ENCODE measurements around the gene VPS13D. TPM values are rescaled to one million over a fixed set of nuclear protein-coding genes. Genes with fewer than 3 reads are reported as not detected.

VPS13D gene
- total RNA-seq, 1 experiment from 2014 or later, result 20.2 TPM

GRCh38 chr1:12339396-12339795 lies 109.6 kb downstream of the VPS13D start:
- Histone ChIP-seq H3K18ac (ENCODE audit: insufficient read length, low read depth, low read length) (no peak overlapping the region), H3K9ac (ENCODE audit: extremely low read depth, insufficient read length, low read length) (no peak overlapping the region), H3K27ac (ENCODE audit: insufficient read length, low read depth, low read length) (no peak overlapping the region), H2BK5ac (ENCODE audit: insufficient read length, low read length) (no peak overlapping the region), H2BK20ac (ENCODE audit: low read depth, low read length, poor library complexity, severe bottlenecking) (no peak overlapping the region), H4K5ac (ENCODE audit: insufficient read length, low read depth, low read length) (no peak overlapping the region), H2AK5ac (ENCODE audit: insufficient read length, low read length) (no peak overlapping the region), H3K9me3 (ENCODE audit: control insufficient read depth, low read depth, low read length) (no peaks in the 10 kb centered on the region), H2BK15ac (ENCODE audit: low read depth, low read length) (no peak overlapping the region), H2BK12ac (ENCODE audit: insufficient read length, low read depth, low read length) (no peak overlapping the region), H4K8ac (replicated peaks; ENCODE audit: insufficient read length, low read depth, low read length) (no peak overlapping the region), H4K20me1 (ENCODE audit: control insufficient read depth, insufficient read depth, insufficient read length) (no peaks in the 10 kb centered on the region), H3K79me2 (ENCODE audit: insufficient read depth, low read length) (no peaks in the 10 kb centered on the region), H3T11ph (ENCODE audit: low read length) (no peak overlapping the region), H3K56ac (ENCODE audit: insufficient read length, low read depth, low read length) (no peak overlapping the region), H4K91ac (ENCODE audit: insufficient read length, low read depth, low read length) (no peak overlapping the region), H3K4ac (ENCODE audit: low read depth, low read length) (no peak overlapping the region), H3K27me3 (ENCODE audit: insufficient read depth, low read length) (no peaks in the 10 kb centered on the region), H2BK120ac (ENCODE audit: low read depth, low read length, poor library complexity, severe bottlenecking) (no peak overlapping the region), H3K23ac (ENCODE audit: insufficient read length, low read depth, low read length) (no peak overlapping the region), H3K4me2 (ENCODE audit: insufficient read depth, insufficient read length, low read length) (no peak overlapping the region), H2AFZ (ENCODE audit: low read length) (no peak overlapping the region), H3K23me2 (ENCODE audit: insufficient read length, low read depth, low read length, poor library complexity, severe bottlenecking) (no peaks in the 10 kb centered on the region), H3K4me1 (ENCODE audit: insufficient read depth, low read length) (peaks cover 3% of the 10 kb centered on the region; the same call in 1 of the 2 replicates), H3K79me1 (ENCODE audit: insufficient read depth, low read depth, low read length, poor library complexity, severe bottlenecking) (no peaks in the 10 kb centered on the region), H3K14ac (ENCODE audit: insufficient read depth, low read length) (no peak overlapping the region)
- peaks cover 2 to 17% (median 13%) of the 10 kb centered on the region in 3 experiments; a peak in 5 of 7 replicates for H3K36me3 Mint-ChIP-seq (ENCODE audit: insufficient read depth in 1 of 3, low read depth in 3 of 3)
- H3K9me3 Mint-ChIP-seq, result no peaks in the 10 kb centered on the region
- no peak overlapping the region for H3K4me3 Mint-ChIP-seq
- TF ChIP-seq, protein P1, sequence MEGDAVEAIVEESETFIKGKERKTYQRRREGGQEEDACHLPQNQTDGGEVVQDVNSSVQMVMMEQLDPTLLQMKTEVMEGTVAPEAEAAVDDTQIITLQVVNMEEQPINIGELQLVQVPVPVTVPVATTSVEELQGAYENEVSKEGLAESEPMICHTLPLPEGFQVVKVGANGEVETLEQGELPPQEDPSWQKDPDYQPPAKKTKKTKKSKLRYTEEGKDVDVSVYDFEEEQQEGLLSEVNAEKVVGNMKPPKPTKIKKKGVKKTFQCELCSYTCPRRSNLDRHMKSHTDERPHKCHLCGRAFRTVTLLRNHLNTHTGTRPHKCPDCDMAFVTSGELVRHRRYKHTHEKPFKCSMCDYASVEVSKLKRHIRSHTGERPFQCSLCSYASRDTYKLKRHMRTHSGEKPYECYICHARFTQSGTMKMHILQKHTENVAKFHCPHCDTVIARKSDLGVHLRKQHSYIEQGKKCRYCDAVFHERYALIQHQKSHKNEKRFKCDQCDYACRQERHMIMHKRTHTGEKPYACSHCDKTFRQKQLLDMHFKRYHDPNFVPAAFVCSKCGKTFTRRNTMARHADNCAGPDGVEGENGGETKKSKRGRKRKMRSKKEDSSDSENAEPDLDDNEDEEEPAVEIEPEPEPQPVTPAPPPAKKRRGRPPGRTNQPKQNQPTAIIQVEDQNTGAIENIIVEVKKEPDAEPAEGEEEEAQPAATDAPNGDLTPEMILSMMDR (conservative IDR thresholded peaks at IDR 0.05), result peak; percentile 59
- DNase-seq, result no peak
- no peaks in the 10 kb centered on the region for H3K27me3 Mint-ChIP-seq (ENCODE audit: low read depth)
- H3K4me1 Mint-ChIP-seq, result peaks cover 17 to 32% of the 10 kb centered on the region in 2 experiments
- WGBS (ENCODE audit: extremely low coverage, insufficient read length, low lambda C conversion rate), result no CpG with 5 or more reads among the region's 3 CpGs
- no peak overlapping the region for H3K27ac Mint-ChIP-seq

Measured in H9 (cell line).